Neural cell (in vitro differentiated cells): ENCODE results near the gene SETD9. TPM values are rescaled to one million over a fixed set of nuclear protein-coding genes. Genes with fewer than 3 reads are reported as not detected.

Source experiments
- H2AFZ ChIP-seq: fragments of 200-600, 300-800 bp; sonication (generic), shearing (Covaris generic); 2 replicates; pipeline ENCODE4 v1.6.0; 2014; ENCODE audit warnings: low read depth, mild to moderate bottlenecking, antibody characterized with exemption, low read length, moderate library complexity
- H3F3A ChIP-seq: fragments of 200-600 bp; shearing (Covaris generic); 2 replicates; pipeline ENCODE4 v1.6.1; 2016; ENCODE audit warnings: mild to moderate bottlenecking, moderate library complexity, mixed read lengths, antibody characterized with exemption, low read length; ENCODE audit not compliant: insufficient read depth, poor library complexity, severe bottlenecking
- H3K27ac ChIP-seq: fragments of 200-600, 300-800 bp; sonication (generic), shearing (Covaris generic); 2 replicates; pipeline ENCODE4 v1.5.1; 2014; ENCODE audit warnings: mild to moderate bottlenecking, low read length, moderate library complexity
- H3K27me3 ChIP-seq: fragments of 300-800, 200-600 bp; sonication (generic), shearing (Covaris generic); 2 replicates; pipeline ENCODE4 v1.6.0; 2014; ENCODE audit warnings: mild to moderate bottlenecking, low read depth, low read length, moderate library complexity; ENCODE audit not compliant: insufficient read depth
- H3K36me3 ChIP-seq: fragments of 300-800, 200-600 bp; sonication (generic), shearing (Covaris generic); 2 replicates; pipeline ENCODE4 v1.5.1; 2014; ENCODE audit warnings: mild to moderate bottlenecking, antibody characterized with exemption, low read length, moderate library complexity; ENCODE audit not compliant: insufficient read depth
- H3K4me2 ChIP-seq: fragments of 300-800, 200-600 bp; sonication (generic), shearing (Covaris generic); 2 replicates; pipeline ENCODE4 v1.6.0; 2014; ENCODE audit warnings: mild to moderate bottlenecking, low read length
- H3K4me3 ChIP-seq: fragments of 300-800, 200-600 bp; sonication (generic), shearing (Covaris generic); 2 replicates; pipeline ENCODE4 v1.5.1; 2014; ENCODE audit warnings: mild to moderate bottlenecking, low read length, moderate library complexity
- H3K79me2 ChIP-seq: fragments of 200-600 bp; shearing (Covaris generic); replicated peaks from 2 replicates; pipeline ENCODE4 v1.6.0; 2014; ENCODE audit warnings: mild to moderate bottlenecking, low read length, moderate library complexity; ENCODE audit not compliant: insufficient read depth
- H3K9ac ChIP-seq: fragments of 300-800, 200-600 bp; sonication (generic), shearing (Covaris generic); 2 replicates; pipeline ENCODE4 v1.6.1; 2016; ENCODE audit warnings: mild to moderate bottlenecking, low read length, mixed read lengths
- H3K9me2 ChIP-seq: fragments of 200-600 bp; shearing (Covaris generic); 2 replicates; pipeline ENCODE4 v1.6.1; 2016; ENCODE audit warnings: mild to moderate bottlenecking, low read length, mixed read lengths; ENCODE audit not compliant: insufficient read depth
- H3K9me3 ChIP-seq: fragments of 200-600, 300-800 bp; sonication (generic), shearing (Covaris generic); 2 replicates; pipeline ENCODE4 v1.6.1; 2016; ENCODE audit warnings: mild to moderate bottlenecking, mixed run types, low read length, moderate library complexity, mixed read lengths
- H4K20me1 ChIP-seq: fragments of 200-600 bp; shearing (Covaris generic); 2 replicates; pipeline ENCODE4 v1.6.1; 2016; ENCODE audit warnings: mild to moderate bottlenecking, mixed run types; ENCODE audit not compliant: insufficient read depth
- CTCF ChIP-seq: fragments of 450-650 bp; IDR thresholded peaks from 2 replicates; pipeline ENCODE4 v1.5.1; 2014; ENCODE audit warnings: antibody characterized with exemption, mild to moderate bottlenecking, moderate library complexity; ENCODE audit not compliant: poor library complexity, severe bottlenecking
- EP300 ChIP-seq: fragments of 450-650 bp; conservative IDR thresholded peaks from 2 replicates; pipeline ENCODE4 v1.6.1; 2014; ENCODE audit warnings: antibody characterized with exemption, mild to moderate bottlenecking, moderate library complexity; ENCODE audit not compliant: poor library complexity, severe bottlenecking
- EZH2 ChIP-seq: fragments of 200-600, 300-800 bp; shearing (Covaris generic), sonication (generic); IDR thresholded peaks from 2 replicates; pipeline ENCODE4 v1.6.1; 2014; ENCODE audit warnings: antibody characterized with exemption, low read length, borderline replicate concordance, mild to moderate bottlenecking; ENCODE audit not compliant: insufficient read depth, poor library complexity, severe bottlenecking
- MXI1 ChIP-seq: fragments of 450-650 bp; conservative IDR thresholded peaks from 2 replicates; pipeline ENCODE4 v1.6.1; 2014; ENCODE audit warnings: antibody characterized with exemption, mild to moderate bottlenecking; ENCODE audit not compliant: poor library complexity, severe bottlenecking
- POLR2AphosphoS5 ChIP-seq: IDR thresholded peaks from 2 replicates; pipeline ENCODE4 v1.6.1; 2012
- RAD21 ChIP-seq: fragments of 450-650 bp; conservative IDR thresholded peaks from 2 replicates; pipeline ENCODE4 v1.6.1; 2014; ENCODE audit warnings: antibody characterized with exemption, mild to moderate bottlenecking, moderate library complexity
- REST ChIP-seq: IDR thresholded peaks from 2 replicates; pipeline ENCODE4 v1.6.1; 2012; ENCODE audit warnings: borderline replicate concordance
- SMC3 ChIP-seq: fragments of 450-650 bp; conservative IDR thresholded peaks from 2 replicates; pipeline ENCODE4 v1.6.1; 2014; ENCODE audit warnings: antibody characterized with exemption, mild to moderate bottlenecking, moderate library complexity; ENCODE audit not compliant: poor library complexity
- TAF1 ChIP-seq: IDR thresholded peaks from 2 replicates; pipeline ENCODE4 v1.6.1; 2012; ENCODE audit warnings: low read depth
- polyA plus RNA-seq: library from polyadenylated mRNA; depleted of rRNA; stranded (reverse); fragments of >200 nt; gene quantifications from 2 replicates; pipeline ENCODE4 v1.2.3, GENCODE V29; 2014

Gene SETD9
- polyA plus RNA-seq, 1 donor from 2014 or later, result 11.4 TPM

GRCh38 chr5:56964173-56964572 is 54.8 kb downstream of the SETD9 start:
- Histone ChIP-seq H3K27me3 (no peaks in the 10 kb centered on the region), H4K20me1 (no peaks in the 10 kb centered on the region), H3K4me2 (no peak overlapping the region), H3K27ac (no peak overlapping the region), H3K9me3 (no peaks in the 10 kb centered on the region), H3K36me3 (no peaks in the 10 kb centered on the region), H3K9ac (no peak overlapping the region), H3F3A (no peaks in the 10 kb centered on the region), H2AFZ (no peak overlapping the region), H3K79me2 (no peaks in the 10 kb centered on the region), H3K4me3 (no peak overlapping the region), H3K9me2 (no peaks in the 10 kb centered on the region)
- no peak for TF ChIP-seq REST
- TF ChIP-seq EP300, result no peak
- no peak for TF ChIP-seq EZH2
- no peak for TF ChIP-seq MXI1
- TF ChIP-seq POLR2AphosphoS5, result no peak
- TF ChIP-seq CTCF, result no peak
- TF ChIP-seq SMC3, result no peak
- no peak for TF ChIP-seq TAF1
- no peak for TF ChIP-seq RAD21

Other genes with a start within 250 kb of the SETD9 start
- 22.8 and 26.4 TPM in 2 replicates for gene MAP3K1, start 94.0 kb upstream of the SETD9 start, polyA plus RNA-seq
- gene MIER3, start 42.5 kb downstream of the SETD9 start, polyA plus RNA-seq, result 40.8 and 51.8 TPM in 2 replicates